NCI-H1694 treated with DMSO at 0.1 percent for 48 hours (cell line): ENCODE results near the gene PCBD2.
"Not testable (repeated sequence)": the region's sequence is repeated elsewhere in the genome, so short reads cannot be mapped to it uniquely, and the experiment has no call there.

ENCODE experiments used
- DNase-seq: peaks from one replicate; lab custom pipeline; 2025; lab: John Stamatoyannopoulos, UW

The PCBD2 gene

GRCh38 chr5:134906811-134907210 is 1.9 kb downstream of the PCBD2 start:
- no peak for DNase-seq

- DNase-seq: not testable (repeated sequence)
These were observed 5.8 kb downstream of the PCBD2 start for GRCh38 chr5:134910752-134911151.

GRCh38 chr5:134911285-134912206 is 6.6 kb downstream of the PCBD2 start:
- no peak for DNase-seq

- DNase-seq: no peak
These were observed 8.3 kb downstream of the PCBD2 start for GRCh38 chr5:134913254-134913653.

- DNase-seq: no peak
These were observed 8.9 kb downstream of the PCBD2 start for GRCh38 chr5:134913795-134914194.

- no peak for DNase-seq
These were observed 12.3 kb downstream of the PCBD2 start for GRCh38 chr5:134917070-134917815.

- DNase-seq: no peak
These were observed 13.9 kb downstream of the PCBD2 start for GRCh38 chr5:134918861-134919260.

- DNase-seq: no peak
These were observed 16.1 kb downstream of the PCBD2 start for GRCh38 chr5:134920848-134921575.

- DNase-seq: no peak
These were observed 27.6 kb downstream of the PCBD2 start for GRCh38 chr5:134932508-134932907.

GRCh38 chr5:134934202-134934601 is 29.3 kb downstream of the PCBD2 start:
- no peak for DNase-seq

- DNase-seq: no peak
These were observed 31.0 kb downstream of the PCBD2 start for GRCh38 chr5:134935711-134936602.

GRCh38 chr5:134937526-134937925 is 32.6 kb downstream of the PCBD2 start:
- no peak for DNase-seq

GRCh38 chr5:134938030-134938429 is 33.1 kb downstream of the PCBD2 start:
- no peak for DNase-seq

GRCh38 chr5:134939500-134939899 is 34.6 kb downstream of the PCBD2 start:
- DNase-seq: no peak

GRCh38 chr5:134943547-134943946 is 38.6 kb downstream of the PCBD2 start:
- DNase-seq: no peak

- no peak for DNase-seq
These were observed 39.7 kb downstream of the PCBD2 start for GRCh38 chr5:134944630-134945029.

GRCh38 chr5:134945041-134945440 is 40.1 kb downstream of the PCBD2 start:
- DNase-seq: no peak

- DNase-seq: no peak
These were observed 44.0 kb downstream of the PCBD2 start for GRCh38 chr5:134948911-134949310.

- DNase-seq: no peak
These were observed 44.4 kb downstream of the PCBD2 start for GRCh38 chr5:134949316-134949715.

- no peak for DNase-seq
These were observed 53.1 kb downstream of the PCBD2 start for GRCh38 chr5:134957920-134958608.

- DNase-seq: no peak
These were observed 53.8 kb downstream of the PCBD2 start for GRCh38 chr5:134958755-134959154.
